ENCODE results near the gene COL5A3. TPM values are rescaled to one million over a fixed set of nuclear protein-coding genes. Genes with fewer than 3 reads are reported as not detected.

COL5A3 gene
- polyA plus RNA-seq, 1 donor from 2014 or later: 0.11 TPM

DNA sequence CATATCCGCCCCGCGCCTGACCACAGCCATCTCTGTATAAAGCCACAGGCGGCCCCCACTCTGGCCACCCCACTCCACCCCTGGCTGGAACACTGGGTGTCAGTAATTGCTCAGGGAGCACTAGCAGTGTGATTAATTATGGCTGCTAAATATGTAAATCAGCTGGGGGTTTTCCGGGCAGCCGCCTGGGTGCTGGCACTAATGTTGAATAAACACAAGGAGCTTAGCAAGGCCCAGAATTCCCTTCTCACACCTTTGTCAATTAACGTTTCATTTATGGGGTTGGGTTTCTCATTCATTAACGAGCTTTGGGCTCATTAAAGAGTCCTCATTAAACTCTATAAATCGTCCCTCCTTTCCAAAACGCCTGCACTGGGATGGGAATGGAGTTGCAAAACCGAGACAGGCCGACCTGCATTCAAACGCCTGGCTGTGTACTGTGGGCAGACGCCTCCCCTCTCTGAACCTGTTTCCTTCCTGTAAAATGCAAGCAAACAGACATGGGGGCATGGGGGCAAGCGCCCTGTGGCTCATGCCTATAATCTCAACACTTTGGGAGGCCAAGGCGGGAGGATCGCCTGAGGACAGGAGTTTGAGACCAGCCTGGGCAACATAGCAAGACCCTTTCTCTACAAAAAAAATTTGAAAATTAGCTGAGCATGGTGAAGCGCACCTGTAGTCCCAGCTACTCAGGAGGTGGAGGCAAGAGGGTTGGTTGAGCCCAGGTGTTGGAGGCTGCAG lies 56.3 kb downstream of the COL5A3 start:
- no peaks in the 10 kb centered on the region for H3K27me3 ChIP-seq (ENCODE audit: insufficient read depth, low read depth, low read length)
- no peak overlapping the region for H3K9ac ChIP-seq (ENCODE audit: low read length)
- H3K9me2 ChIP-seq (ENCODE audit: insufficient read depth, low read length): no peaks in the 10 kb centered on the region
- H3K4me3 ChIP-seq (ENCODE audit: low read length): no peak overlapping the region
- no peak overlapping the region for H3K4me2 ChIP-seq (ENCODE audit: low read length)
- H2AFZ ChIP-seq (ENCODE audit: low read depth, low read length): no peak overlapping the region
- H3K9me3 ChIP-seq (ENCODE audit: low read length): no peaks in the 10 kb centered on the region
- no peak overlapping the region for H3K27ac ChIP-seq (ENCODE audit: low read length)
- H3K36me3 ChIP-seq (ENCODE audit: insufficient read depth, low read length): no peaks in the 10 kb centered on the region
- no peaks in the 10 kb centered on the region for H4K20me1 ChIP-seq (ENCODE audit: insufficient read depth)
- TF ChIP-seq EP300 (conservative IDR thresholded peaks at IDR 0.05; ENCODE audit: poor library complexity, severe bottlenecking) (no peak), EZH2 (IDR thresholded peaks at IDR 0.05; ENCODE audit: borderline replicate concordance, insufficient read depth, low read length, poor library complexity, severe bottlenecking) (no peak), RAD21 (conservative IDR thresholded peaks at IDR 0.05) (no peak), POLR2AphosphoS5 (IDR thresholded peaks at IDR 0.05) (no peak)
- TF ChIP-seq, protein P1, sequence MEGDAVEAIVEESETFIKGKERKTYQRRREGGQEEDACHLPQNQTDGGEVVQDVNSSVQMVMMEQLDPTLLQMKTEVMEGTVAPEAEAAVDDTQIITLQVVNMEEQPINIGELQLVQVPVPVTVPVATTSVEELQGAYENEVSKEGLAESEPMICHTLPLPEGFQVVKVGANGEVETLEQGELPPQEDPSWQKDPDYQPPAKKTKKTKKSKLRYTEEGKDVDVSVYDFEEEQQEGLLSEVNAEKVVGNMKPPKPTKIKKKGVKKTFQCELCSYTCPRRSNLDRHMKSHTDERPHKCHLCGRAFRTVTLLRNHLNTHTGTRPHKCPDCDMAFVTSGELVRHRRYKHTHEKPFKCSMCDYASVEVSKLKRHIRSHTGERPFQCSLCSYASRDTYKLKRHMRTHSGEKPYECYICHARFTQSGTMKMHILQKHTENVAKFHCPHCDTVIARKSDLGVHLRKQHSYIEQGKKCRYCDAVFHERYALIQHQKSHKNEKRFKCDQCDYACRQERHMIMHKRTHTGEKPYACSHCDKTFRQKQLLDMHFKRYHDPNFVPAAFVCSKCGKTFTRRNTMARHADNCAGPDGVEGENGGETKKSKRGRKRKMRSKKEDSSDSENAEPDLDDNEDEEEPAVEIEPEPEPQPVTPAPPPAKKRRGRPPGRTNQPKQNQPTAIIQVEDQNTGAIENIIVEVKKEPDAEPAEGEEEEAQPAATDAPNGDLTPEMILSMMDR (IDR thresholded peaks at IDR 0.05; ENCODE audit: poor library complexity, severe bottlenecking): no peak
- H3K79me2 ChIP-seq (replicated peaks; ENCODE audit: insufficient read depth, low read length): no peaks in the 10 kb centered on the region
- H3F3A ChIP-seq (ENCODE audit: insufficient read depth, low read length, poor library complexity, severe bottlenecking): no peaks in the 10 kb centered on the region

DNA sequence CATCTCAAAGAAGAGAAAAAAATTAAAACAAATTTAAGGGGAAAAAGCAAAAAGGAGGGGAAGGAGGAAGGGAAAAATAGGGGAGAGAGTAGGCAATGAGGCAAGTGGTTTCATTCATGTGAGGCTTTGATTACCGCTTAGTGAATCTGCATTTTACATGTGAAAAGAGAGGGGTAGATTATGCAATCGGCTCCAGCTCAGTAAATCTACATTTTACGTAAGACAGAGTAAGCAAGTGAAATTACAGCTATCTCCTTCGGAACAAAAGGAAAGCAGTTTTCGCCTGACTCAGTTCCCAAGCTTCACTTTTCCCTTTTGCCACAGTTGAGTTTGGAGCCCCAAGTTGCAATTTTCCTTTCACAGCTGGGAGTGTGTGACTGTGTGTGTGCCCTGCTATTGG lies 58.0 kb downstream of the COL5A3 start:
- H3K36me3 ChIP-seq (ENCODE audit: insufficient read depth, low read length): no peaks in the 10 kb centered on the region
- H3F3A ChIP-seq (ENCODE audit: insufficient read depth, low read length, poor library complexity, severe bottlenecking): no peaks in the 10 kb centered on the region
- H3K9me2 ChIP-seq (ENCODE audit: insufficient read depth, low read length): no peaks in the 10 kb centered on the region
- no peaks in the 10 kb centered on the region for H3K27me3 ChIP-seq (ENCODE audit: insufficient read depth, low read depth, low read length)
- TF ChIP-seq EP300 (conservative IDR thresholded peaks at IDR 0.05; ENCODE audit: poor library complexity, severe bottlenecking): no peak
- no peak for TF ChIP-seq POLR2AphosphoS5 (IDR thresholded peaks at IDR 0.05)
- TF ChIP-seq RAD21 (conservative IDR thresholded peaks at IDR 0.05): no peak
- TF ChIP-seq SMC3 (conservative IDR thresholded peaks at IDR 0.05; ENCODE audit: poor library complexity): no peak
- no peak for TF ChIP-seq MXI1 (conservative IDR thresholded peaks at IDR 0.05; ENCODE audit: poor library complexity, severe bottlenecking)
- TF ChIP-seq EZH2 (IDR thresholded peaks at IDR 0.05; ENCODE audit: borderline replicate concordance, insufficient read depth, low read length, poor library complexity, severe bottlenecking): no peak
- TF ChIP-seq, protein P2, sequence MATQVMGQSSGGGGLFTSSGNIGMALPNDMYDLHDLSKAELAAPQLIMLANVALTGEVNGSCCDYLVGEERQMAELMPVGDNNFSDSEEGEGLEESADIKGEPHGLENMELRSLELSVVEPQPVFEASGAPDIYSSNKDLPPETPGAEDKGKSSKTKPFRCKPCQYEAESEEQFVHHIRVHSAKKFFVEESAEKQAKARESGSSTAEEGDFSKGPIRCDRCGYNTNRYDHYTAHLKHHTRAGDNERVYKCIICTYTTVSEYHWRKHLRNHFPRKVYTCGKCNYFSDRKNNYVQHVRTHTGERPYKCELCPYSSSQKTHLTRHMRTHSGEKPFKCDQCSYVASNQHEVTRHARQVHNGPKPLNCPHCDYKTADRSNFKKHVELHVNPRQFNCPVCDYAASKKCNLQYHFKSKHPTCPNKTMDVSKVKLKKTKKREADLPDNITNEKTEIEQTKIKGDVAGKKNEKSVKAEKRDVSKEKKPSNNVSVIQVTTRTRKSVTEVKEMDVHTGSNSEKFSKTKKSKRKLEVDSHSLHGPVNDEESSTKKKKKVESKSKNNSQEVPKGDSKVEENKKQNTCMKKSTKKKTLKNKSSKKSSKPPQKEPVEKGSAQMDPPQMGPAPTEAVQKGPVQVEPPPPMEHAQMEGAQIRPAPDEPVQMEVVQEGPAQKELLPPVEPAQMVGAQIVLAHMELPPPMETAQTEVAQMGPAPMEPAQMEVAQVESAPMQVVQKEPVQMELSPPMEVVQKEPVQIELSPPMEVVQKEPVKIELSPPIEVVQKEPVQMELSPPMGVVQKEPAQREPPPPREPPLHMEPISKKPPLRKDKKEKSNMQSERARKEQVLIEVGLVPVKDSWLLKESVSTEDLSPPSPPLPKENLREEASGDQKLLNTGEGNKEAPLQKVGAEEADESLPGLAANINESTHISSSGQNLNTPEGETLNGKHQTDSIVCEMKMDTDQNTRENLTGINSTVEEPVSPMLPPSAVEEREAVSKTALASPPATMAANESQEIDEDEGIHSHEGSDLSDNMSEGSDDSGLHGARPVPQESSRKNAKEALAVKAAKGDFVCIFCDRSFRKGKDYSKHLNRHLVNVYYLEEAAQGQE (IDR thresholded peaks at IDR 0.05; ENCODE audit: borderline replicate concordance): no peak
- no peak for TF ChIP-seq TAF1 (IDR thresholded peaks at IDR 0.05; ENCODE audit: low read depth)
- TF ChIP-seq, protein P1 (IDR thresholded peaks at IDR 0.05; ENCODE audit: poor library complexity, severe bottlenecking): no peak
- H3K79me2 ChIP-seq (replicated peaks; ENCODE audit: insufficient read depth, low read length): no peaks in the 10 kb centered on the region
- H3K9me3 ChIP-seq (ENCODE audit: low read length): no peaks in the 10 kb centered on the region
- no peak overlapping the region for H3K4me3 ChIP-seq (ENCODE audit: low read length)
- no peak overlapping the region for H3K9ac ChIP-seq (ENCODE audit: low read length)
- H2AFZ ChIP-seq (ENCODE audit: low read depth, low read length): no peak overlapping the region
- no peak overlapping the region for H3K4me2 ChIP-seq (ENCODE audit: low read length)
- H4K20me1 ChIP-seq (ENCODE audit: insufficient read depth): no peaks in the 10 kb centered on the region
- no peak overlapping the region for H3K27ac ChIP-seq (ENCODE audit: low read length)

All from neural cell (in vitro differentiated cells).